ENCODE measurements around the gene KRT14. TPM values are rescaled to one million over a fixed set of nuclear protein-coding genes. Genes with fewer than 3 reads are reported as not detected.

Gene KRT14
- total and polyA plus RNA-seq, 2 donors (not counting 3 experiments of a cell fraction or from before 2014, with no cell fraction given), result 0.12 to 0.66 TPM

- no peaks in the 10 kb centered on the region for H3K9me1 ChIP-seq (replicated peaks; ENCODE audit: control insufficient read depth, extremely low read depth, insufficient read depth, low read length)
- ChIA-PET CTCF (no interaction called here), POLR2A (no interaction called here)
- H3K9me3 ChIP-seq (replicated peaks; ENCODE audit: control insufficient read depth, insufficient read depth, low read length), result no peaks in the 10 kb centered on the region
- H4K20me1 ChIP-seq (replicated peaks; ENCODE audit: control insufficient read depth, extremely low read depth, insufficient read depth, low read length), result no peaks in the 10 kb centered on the region
- H3K27ac ChIP-seq (ENCODE audit: insufficient read depth, low read depth, low read length), result no peak overlapping the region
- TF ChIP-seq, protein P1, sequence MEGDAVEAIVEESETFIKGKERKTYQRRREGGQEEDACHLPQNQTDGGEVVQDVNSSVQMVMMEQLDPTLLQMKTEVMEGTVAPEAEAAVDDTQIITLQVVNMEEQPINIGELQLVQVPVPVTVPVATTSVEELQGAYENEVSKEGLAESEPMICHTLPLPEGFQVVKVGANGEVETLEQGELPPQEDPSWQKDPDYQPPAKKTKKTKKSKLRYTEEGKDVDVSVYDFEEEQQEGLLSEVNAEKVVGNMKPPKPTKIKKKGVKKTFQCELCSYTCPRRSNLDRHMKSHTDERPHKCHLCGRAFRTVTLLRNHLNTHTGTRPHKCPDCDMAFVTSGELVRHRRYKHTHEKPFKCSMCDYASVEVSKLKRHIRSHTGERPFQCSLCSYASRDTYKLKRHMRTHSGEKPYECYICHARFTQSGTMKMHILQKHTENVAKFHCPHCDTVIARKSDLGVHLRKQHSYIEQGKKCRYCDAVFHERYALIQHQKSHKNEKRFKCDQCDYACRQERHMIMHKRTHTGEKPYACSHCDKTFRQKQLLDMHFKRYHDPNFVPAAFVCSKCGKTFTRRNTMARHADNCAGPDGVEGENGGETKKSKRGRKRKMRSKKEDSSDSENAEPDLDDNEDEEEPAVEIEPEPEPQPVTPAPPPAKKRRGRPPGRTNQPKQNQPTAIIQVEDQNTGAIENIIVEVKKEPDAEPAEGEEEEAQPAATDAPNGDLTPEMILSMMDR (IDR thresholded peaks at IDR 0.05; ENCODE audit: extremely low read depth in 1 of 2, insufficient read depth in 1 of 2, low read depth in 1 of 2, low read length in 2 of 2), result no peak
- TF ChIP-seq, protein P2, sequence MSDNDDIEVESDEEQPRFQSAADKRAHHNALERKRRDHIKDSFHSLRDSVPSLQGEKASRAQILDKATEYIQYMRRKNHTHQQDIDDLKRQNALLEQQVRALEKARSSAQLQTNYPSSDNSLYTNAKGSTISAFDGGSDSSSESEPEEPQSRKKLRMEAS (IDR thresholded peaks at IDR 0.05; ENCODE audit: insufficient read depth, insufficient read length), result no peak
- TF ChIP-seq JUN (IDR thresholded peaks at IDR 0.05; ENCODE audit: borderline replicate concordance, insufficient read depth, insufficient read length, low read depth) (no peak), MYC (IDR thresholded peaks at IDR 0.05; ENCODE audit: low read depth, low read length) (no peak), FOS (IDR thresholded peaks at IDR 0.05; ENCODE audit: borderline replicate concordance, insufficient read depth, low read length) (no peak), GATA2 (IDR thresholded peaks at IDR 0.05; ENCODE audit: insufficient read depth, insufficient read length, low read depth, low read length) (no peak), POLR2AphosphoS5 (IDR thresholded peaks at IDR 0.05; ENCODE audit: insufficient read depth, low read depth, low read length) (no peak), EZH2 (IDR thresholded peaks at IDR 0.05; ENCODE audit: borderline replicate concordance, low read depth, low read length, severe bottlenecking) (no peak), POLR2A (IDR thresholded peaks at IDR 0.05; ENCODE audit: low read depth, low read length) (no peak)
- BruUV-seq (replicated peaks), result no TSS peak
- H3K4me3 ChIP-seq (replicated peaks in 1 of 3; ENCODE audit: insufficient read depth in 1 of 3, low read depth in 1 of 3, low read length in 3 of 3), result no peak overlapping the region
- no peaks in the 10 kb centered on the region for H3K4me1 ChIP-seq (ENCODE audit: control insufficient read depth, extremely low read depth, insufficient read depth, low read length)
- FAIRE-seq (no peak), DNase-seq (ENCODE audit: low read depth, low spot score) (no peak)
- no peak overlapping the region for H3K4me2 ChIP-seq (ENCODE audit: insufficient read depth, low read length)
- no peaks in the 10 kb centered on the region for H3K79me2 ChIP-seq (ENCODE audit: control insufficient read depth, insufficient read depth, low read length)
- no peak overlapping the region for H3K9ac ChIP-seq (replicated peaks; ENCODE audit: extremely low read depth, insufficient read depth, low read length)
- H3K27me3 ChIP-seq (ENCODE audit: control insufficient read depth in 2 of 2, insufficient read depth in 2 of 2, low read length in 2 of 2), result no peaks in the 10 kb centered on the region
- H3K36me3 ChIP-seq (ENCODE audit: control insufficient read depth in 2 of 2, extremely low read depth in 1 of 2, insufficient read depth in 2 of 2, low read length in 2 of 2), result no peaks in the 10 kb centered on the region
- dilution Hi-C loops (cut with MboI; ENCODE audit: extremely low pct_ligation_motif_present, low sequenced_read_pairs), result no loop called here
- intact Hi-C loops (cut with micrococcal nuclease), result no loop called here
- H2AFZ ChIP-seq (ENCODE audit: low read depth, low read length), result no peak overlapping the region
These were observed 38.9 kb upstream of the KRT14 start for GRCh38 chr17:41625602-41626001.

Measured in endothelial cell of umbilical vein (primary cell).